HG03520 (cell line): ENCODE data around the gene HSD17B10.
A peak's percentile ranks its signal among the peaks of the same experiment; 100 is the strongest.
"Not testable (repeated sequence)": the region's sequence is repeated elsewhere in the genome, so short reads cannot be mapped to it uniquely, and the experiment has no call there.

Experiments
- ATAC-seq: cut with Tn5 transposase; IDR thresholded peaks from one replicate; pipeline ENCODE4 v1.9.1; 2021; ENCODE audit warnings: mild to moderate bottlenecking, moderate library complexity; ENCODE audit not compliant: unreplicated experiment

The HSD17B10 gene

DNA sequence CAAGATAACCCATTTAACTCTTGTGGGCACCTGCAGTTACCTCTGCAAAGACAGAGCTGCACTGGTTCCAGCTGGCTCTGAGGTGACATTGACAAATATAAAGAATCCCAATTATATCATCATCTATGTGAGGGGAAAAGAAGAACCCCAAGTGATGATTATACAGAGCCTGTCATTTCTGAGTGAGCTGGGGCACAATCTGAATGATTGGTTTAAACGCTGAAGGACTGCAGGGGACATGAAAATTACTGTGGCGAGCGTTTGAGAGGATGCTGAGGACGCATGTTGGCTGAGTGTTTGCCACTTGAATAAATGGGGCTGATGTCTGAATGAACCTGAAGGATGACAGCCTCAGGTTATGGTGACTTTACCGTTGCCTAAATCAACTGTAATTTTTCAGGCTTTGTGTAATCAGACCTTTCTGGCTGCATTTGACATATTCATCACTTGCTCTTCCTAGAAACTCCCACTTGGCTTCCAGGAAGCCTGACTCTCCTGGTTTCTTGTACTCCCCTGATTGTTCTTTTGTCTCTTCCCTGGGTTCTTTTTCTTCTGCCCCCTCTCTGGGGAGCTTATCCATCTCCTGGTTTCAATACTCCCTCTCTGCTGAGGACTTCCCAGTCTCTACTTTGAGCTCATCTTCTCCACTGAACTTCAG is 4.1 kb upstream of the HSD17B10 start:
- no peak for ATAC-seq

DNA sequence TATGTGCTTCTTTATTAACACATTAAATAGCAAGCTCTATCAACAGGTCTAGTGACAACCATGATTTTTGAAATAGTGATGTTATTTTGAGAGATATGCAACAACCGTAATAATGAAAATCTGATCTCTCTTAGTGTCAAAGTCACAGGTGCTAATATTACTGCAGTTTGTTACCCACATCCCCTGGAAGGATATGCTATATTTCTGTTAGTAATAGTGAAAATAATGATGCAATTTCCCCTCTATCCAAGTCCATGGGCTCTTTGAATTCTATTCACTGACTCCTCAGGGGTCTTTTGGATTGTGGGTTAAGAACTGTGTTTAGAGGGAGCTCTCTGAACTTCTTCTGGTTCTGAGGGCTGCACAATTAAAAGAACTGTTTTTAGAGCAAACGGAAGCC is 3.0 kb upstream of the HSD17B10 start:
- ATAC-seq, result no peak

DNA sequence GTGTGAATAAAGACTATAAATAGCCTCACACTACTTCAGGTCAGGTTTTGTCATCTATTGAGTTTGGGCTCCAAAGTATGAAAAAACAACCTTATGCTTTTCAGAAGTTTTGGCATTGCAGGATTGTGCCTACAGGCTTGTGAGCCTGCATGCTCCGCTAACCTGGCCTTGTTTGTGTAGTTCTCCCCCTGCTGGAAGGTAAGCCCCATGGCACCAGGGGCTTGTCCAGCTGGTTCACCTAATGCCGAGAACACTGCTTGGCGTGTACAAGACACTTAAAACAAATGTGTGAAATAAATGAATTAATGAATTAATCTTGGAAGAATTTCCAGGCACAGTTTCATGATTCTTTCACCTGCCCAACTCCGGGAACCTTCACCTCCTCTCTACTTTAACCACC is 1.8 kb upstream of the HSD17B10 start:
- peak; percentile 70 for ATAC-seq

DNA sequence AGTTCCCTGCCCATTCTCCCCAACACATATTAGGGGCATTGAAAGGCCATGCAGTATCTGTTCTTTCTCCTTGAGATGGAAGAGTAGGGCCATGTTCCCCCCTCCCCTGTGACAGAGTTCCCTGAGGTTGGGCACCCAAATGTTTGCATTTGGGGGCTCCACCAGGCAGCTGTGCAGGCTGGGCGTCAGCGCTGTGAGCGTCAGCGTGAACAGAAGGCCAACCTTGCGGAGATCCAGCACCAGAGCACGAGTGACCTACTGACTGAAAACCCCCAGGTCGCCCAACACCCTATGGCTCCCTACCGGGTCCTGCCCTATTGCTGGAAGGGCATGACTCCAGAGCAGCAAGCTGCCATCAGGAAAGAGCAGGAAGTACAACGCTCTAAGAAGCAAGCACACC is 3.9 kb downstream of the HSD17B10 start:
- ATAC-seq, result no peak

DNA sequence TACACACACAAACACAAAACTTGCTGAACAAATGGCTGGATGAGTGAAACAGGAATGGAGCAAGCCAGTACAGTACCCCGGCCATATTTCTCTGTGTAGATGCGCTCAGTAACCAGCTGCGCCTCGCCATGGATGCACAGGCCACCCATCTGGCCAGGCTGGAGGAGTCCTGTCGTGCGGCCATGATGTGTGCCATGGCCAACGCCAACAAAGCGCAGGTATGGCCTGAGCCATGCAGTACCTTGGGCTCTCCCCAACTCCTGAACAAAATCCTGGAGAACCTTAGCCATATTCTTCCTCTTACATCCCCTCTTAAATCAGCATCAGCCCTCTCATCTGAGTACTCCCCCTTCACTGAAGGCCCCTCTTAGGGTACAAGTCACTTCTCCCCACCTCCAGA is 4.4 kb downstream of the HSD17B10 start:
- no peak for ATAC-seq

DNA sequence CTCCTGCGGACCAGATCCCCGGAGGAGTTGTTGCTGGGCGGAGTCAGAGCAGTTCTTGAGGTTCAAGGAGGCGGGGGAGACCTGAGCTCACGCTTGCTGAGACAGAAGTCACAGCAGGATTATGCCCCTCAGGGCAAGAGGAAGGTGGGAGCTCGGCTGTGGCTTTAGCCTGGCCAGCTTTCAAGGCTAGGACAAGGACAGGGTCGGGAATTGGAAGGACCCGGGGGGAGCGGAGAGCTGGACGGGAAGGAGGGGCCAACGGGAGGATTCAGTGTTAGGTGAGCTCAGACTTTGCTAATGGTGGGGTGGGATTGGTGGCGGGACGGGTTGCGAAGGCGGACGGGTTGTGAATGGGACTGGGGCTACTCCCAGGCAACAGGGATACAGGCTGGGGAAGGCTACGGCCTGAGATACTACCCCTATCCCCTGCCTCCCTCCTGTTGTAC is 11.3 kb downstream of the HSD17B10 start, which contains the start of gene RIBC1:
Gene RIBC1, plus strand, starts transcription at position 13 of the 446 bp plus-strand sequence. CDS start 3,404 bp downstream, outside the sequence.
- ATAC-seq, result no peak

DNA sequence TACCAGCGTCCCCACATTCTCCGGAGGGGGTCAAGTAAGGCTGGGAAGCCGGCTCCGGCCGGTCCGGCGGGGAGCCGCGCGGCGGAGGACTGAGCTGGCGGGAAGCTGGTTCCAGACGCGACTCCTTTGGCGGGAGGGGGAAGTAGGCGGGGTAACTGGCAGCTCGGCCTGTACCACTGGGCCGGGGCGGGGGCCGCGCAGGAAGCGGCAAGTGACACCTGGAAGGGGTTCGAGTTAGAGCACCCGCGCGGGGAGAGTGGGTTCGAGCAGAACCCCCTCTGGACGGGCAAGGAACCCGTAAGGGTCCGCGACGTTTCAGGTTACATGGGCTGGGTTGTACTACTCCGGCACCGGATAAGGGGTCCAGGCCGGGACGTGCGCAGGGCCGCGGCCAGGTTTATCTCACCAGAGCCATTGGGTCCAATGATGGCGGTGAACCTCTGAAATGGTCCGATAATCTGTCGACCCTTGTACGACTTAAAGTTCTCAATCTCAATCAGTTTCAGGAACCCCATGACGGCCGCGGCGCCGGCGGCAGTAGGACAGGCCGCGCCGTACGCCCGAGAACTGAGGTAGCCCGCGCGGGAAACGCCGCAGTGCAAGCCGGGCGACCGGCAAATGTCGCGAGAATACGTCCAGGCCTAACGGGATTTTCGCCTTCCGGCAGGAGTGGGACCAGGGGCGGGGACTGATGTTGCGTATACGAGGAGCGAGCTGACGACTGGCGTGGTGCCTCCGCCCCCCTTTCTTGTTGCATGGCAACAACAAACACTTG is 11.9 kb downstream of the HSD17B10 start, which contains the start of gene SMC1A:
Gene SMC1A, minus strand, starts transcription at position 569 of the 775 bp plus-strand sequence. Its CDS starts 54 bp downstream, at position 515.
- peak; percentile 93 for ATAC-seq

DNA sequence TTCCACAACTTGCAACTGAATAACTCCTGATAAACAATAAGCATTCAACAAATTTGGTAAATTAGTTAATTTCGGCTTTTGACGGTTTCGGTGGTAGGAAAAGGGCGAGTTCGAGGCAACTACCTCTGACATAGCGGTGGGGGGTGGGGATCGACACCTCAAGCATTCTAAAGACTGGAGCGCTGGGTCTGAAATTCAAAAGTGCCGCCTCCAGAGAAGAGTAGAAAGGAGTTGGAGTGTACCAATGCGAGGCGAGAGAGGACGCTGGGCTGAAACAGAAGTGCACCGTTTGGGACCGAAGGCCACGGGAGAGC is 12.4 kb downstream of the HSD17B10 start:
- peak; percentile 10 for ATAC-seq

DNA sequence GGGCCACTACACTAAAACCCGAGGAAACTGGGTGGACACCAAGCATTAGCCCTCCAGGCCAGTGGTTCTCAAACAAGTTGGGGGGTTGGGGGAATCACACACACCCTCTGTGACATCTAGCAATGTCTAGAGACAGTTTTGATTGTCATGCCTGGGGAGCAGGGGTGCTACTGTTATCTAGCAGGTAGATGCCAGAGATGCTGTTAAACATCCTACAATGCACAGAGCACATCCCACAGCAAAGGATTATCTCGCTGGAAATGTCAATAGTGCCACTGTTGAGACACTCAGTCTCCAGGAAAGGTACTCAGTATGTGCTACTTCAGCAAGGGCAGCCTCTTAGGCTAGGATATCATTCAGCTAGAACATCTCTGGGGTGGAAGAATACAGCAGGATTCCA is 13.0 kb downstream of the HSD17B10 start:
- no peak for ATAC-seq

DNA sequence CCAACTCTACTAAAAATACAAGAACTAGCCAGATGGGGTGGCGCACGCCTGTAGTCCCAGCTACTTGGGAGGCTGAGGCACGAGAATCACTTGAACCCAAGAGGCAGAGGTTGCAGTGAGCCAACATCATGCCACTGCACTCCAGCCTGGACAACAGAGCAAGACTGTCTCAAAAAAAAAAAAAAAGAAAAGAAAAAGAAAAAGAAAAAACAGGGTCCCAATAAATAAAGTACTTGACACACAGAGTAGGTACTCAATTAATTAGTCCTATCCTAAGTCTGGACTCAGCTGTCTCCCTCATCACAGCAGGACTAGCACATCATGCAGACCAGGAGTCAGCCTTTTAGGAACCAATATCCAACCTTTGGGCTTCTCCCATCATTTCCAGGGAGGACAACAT is 13.8 kb downstream of the HSD17B10 start:
- ATAC-seq, result not testable (repeated sequence)

DNA sequence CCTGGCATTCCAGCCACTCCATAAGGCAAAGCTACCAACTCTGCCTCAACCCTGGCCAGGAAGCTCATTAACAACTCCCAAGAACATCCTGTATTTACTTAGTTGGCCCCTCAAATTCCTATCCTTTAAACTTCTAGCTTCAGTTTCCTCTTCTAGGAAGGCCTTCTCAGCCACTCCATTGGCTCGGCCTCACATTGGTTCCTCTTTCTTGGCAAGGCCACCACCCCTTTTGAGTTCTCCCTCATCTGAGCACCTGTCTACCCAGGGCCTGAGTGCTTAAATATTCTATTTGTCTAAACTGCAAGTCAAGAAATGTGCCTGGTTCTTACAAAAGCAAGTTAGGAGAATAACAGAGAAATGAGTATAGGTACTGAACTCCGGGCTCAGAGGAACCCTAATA is 21.7 kb downstream of the HSD17B10 start:
- ATAC-seq, result no peak

DNA sequence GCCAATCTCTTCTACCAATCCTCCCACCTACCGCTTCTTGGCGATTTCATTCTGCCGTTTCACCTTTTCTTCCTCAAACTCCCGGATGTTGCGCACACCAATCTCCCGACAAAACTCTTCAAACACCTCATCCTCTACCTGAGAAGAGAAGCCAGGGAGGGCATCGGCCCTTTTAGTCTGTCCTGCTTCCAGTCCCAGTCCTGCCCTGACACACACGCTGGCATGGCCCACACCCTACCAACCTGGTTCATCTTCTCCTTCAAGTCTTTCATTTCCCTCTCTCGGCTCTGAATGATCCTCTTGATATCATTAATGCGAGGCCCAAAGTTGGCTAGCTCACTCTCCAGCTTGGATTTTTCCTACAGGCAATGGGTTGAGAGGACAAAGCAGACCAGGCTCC is 30.6 kb downstream of the HSD17B10 start:
- no peak for ATAC-seq

DNA sequence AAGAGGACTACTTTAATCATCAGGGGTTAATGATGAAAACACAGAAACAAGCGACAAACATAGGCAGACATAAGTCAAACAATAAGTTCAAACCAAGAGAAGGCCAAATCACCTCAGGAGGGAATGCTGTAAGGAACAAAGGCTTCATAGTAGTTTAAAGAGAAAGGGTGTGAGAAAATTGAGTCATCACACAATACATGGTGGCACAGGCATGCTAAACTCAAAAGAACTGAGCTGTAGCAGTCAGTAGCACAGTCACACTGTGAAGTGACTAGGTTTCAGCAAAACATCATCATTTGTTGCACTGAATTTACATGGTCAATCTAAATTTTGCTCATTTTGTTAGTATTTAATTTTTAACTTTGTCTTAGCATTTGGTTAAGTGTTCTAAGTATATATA is 36.0 kb downstream of the HSD17B10 start:
- no peak for ATAC-seq

DNA sequence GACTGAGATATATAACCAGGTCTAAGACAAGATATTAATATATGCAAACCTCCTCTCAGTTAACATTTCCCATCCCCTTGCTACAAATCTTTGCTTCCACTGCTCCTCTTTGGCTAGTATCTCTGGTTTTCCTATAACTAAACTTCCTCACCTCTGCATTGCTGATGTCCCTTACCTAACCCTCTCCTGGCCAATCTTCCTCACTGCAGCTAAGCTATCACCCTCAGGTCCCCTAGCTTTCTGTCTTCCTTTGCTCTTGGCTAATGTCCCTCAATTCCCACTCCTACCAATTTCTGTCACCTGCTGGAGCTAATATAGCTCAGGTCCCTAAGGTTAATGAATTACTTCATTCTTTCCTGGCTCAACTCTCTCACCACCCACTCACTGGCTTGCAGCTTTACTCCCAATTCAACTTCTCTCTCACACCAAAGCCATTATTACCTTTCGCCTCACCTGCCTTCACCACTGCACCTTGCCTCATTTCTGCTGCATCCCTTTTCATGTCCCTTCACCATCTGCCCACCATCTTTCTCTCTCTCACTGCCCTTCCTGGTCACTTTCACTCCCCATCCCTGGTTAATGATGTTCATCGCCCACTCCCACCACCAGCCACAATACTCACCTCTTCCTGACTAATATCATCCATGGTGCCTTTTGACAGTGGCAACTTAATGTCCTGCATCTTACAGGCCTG is 38.4 kb downstream of the HSD17B10 start:
- no peak for ATAC-seq

DNA sequence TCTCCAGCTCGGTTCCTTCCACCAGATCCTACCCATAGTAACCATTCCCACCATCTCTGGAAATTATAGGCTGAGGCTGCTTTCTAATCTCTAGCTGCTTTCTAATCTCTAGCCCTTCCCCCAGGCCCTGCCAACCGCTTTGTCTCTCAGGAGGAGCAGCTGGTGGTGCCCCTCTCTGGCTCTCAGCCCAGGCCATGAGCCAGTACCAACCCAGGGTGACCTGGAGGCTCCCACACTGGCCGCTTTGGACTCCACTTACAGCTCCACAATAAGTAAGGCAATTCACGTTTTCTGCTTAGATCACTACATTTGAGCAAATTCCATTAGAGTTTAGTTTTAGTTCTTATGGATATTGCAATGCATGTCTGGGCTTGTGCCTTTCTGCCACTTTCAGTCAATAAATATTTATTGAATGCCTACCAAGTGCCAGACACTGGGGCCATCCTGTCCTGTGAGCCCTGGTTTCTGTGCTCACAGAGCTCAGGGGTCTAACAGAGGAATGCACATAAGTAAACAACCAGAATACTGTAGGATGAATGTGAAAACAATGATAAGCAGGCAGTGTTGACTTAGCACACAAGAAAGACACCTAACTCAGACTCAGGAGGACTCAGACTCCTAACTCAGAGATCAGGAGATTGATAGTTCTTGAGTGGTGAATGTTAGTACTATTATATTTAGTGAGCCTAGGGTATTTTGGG is 50.6 kb downstream of the HSD17B10 start:
- ATAC-seq, result no peak
